PC-3 (cell line): ENCODE measurements around the gene ARIH2. TPM values are rescaled to one million over a fixed set of nuclear protein-coding genes. Genes with fewer than 3 reads are reported as not detected.

Experiments
- ATAC-seq: fragments of 200-7000 bp; cut with Tn5 transposase; 2 replicates; pipeline ENCODE4 v1.9.1; 2020; ENCODE audit warnings: mild to moderate bottlenecking, moderate library complexity
- BruUV-seq: library from RNA; stranded (reverse); fragments of 400-500 nt; replicated peaks from 2 replicates; lab custom pipeline; 2021; lab: Mats Ljungman, UMichigan
- CTCF ChIA-PET: fragments of 300-600 bp; sonication (Branson Sonifier 250); formaldehyde crosslinking; loops from one replicate; lab custom pipeline; 2022; ENCODE audit warnings: antibody characterized with exemption; lab: Charles Lee
- POLR2A ChIA-PET: fragments of 300-600 bp; sonication (Branson Sonifier 250); formaldehyde crosslinking; loops from one replicate; lab custom pipeline; 2022; ENCODE audit warnings: antibody characterized with exemption; ENCODE audit not compliant: unreplicated experiment; lab: Charles Lee
- DNase-seq: peaks from one replicate; pipeline ENCODE4 v3.0.0-alpha.2; 2015
- H2AFZ ChIP-seq: fragments of 300-600 bp; sonication (generic); 2 replicates; pipeline ENCODE4 v1.6.0; 2016; ENCODE audit warnings: antibody characterized with exemption, low read length
- H3F3A ChIP-seq: fragments of 300-600 bp; sonication (generic); one replicate; pipeline ENCODE4 v1.6.0; 2017; ENCODE audit warnings: antibody characterized with exemption, low read length, control low read depth, mild to moderate bottlenecking; ENCODE audit not compliant: unreplicated experiment
- H3K27ac ChIP-seq: fragments of 300-600 bp; sonication (generic); 2 replicates; pipeline ENCODE4 v1.5.1; 2016; ENCODE audit warnings: mild to moderate bottlenecking, low read length
- H3K27me3 ChIP-seq: fragments of 300-600 bp; sonication (generic); 2 replicates; pipeline ENCODE4 v1.6.1; 2016; ENCODE audit warnings: low read length, mixed read lengths
- H3K36me3 ChIP-seq: fragments of 300-600 bp; sonication (generic); 2 replicates; pipeline ENCODE4 v1.6.1; 2016; ENCODE audit warnings: low read depth, mixed run types, low read length, mixed read lengths
- H3K4me1 ChIP-seq: fragments of 300-600 bp; sonication (generic); 2 replicates; pipeline ENCODE4 v1.5.1; 2016; ENCODE audit warnings: low read length; ENCODE audit not compliant: insufficient read depth
- H3K4me2 ChIP-seq: fragments of 300-600 bp; sonication (generic); 2 replicates; pipeline ENCODE4 v1.6.0; 2016; ENCODE audit warnings: low read length
- H3K4me3 ChIP-seq: fragments of 300-600 bp; sonication (generic); 2 replicates; pipeline ENCODE4 v1.5.1; 2016; ENCODE audit warnings: mild to moderate bottlenecking, low read length, mixed read lengths
- H3K79me2 ChIP-seq: fragments of 300-600 bp; sonication (generic); 2 replicates; pipeline ENCODE4 v1.6.1; 2017; ENCODE audit warnings: low read length, mixed read lengths
- H3K9ac ChIP-seq: fragments of 300-600 bp; sonication (generic); 2 replicates; pipeline ENCODE4 v1.6.0; 2016; ENCODE audit warnings: mild to moderate bottlenecking, low read length
- H3K9me2 ChIP-seq: fragments of 300-600 bp; sonication (generic); replicated peaks from 2 replicates; pipeline ENCODE4 v1.6.1; 2016; ENCODE audit warnings: mixed run types, low read length, mixed read lengths
- H3K9me3 ChIP-seq: fragments of 300-600 bp; sonication (generic); 2 replicates; pipeline ENCODE4 v1.6.1; 2016; ENCODE audit warnings: low read length, mixed read lengths
- H4K20me1 ChIP-seq: fragments of 300-600 bp; sonication (generic); 2 replicates; pipeline ENCODE4 v1.6.1; 2016; ENCODE audit warnings: low read length, mixed read lengths
- EZH2 ChIP-seq: fragments of 300-600 bp; sonication (generic); IDR thresholded peaks from one replicate; pipeline ENCODE4 v1.6.1; 2017; ENCODE audit warnings: antibody characterized with exemption, mild to moderate bottlenecking, low read length; ENCODE audit not compliant: unreplicated experiment
- EZH2phosphoT487 ChIP-seq: fragments of 300-600 bp; sonication (generic); IDR thresholded peaks from 2 replicates; pipeline ENCODE4 v1.6.1; 2018; ENCODE audit warnings: mild to moderate bottlenecking, antibody characterized with exemption, low read length, borderline replicate concordance
- intact Hi-C: fragments of 100-400 bp; cut with micrococcal nuclease; formaldehyde crosslinking; loops from 2 replicates; pipeline ENCODE4 v1.9.0; 2023
- total RNA-seq: library from RNA; depleted of rRNA; stranded (reverse); fragments of >200 nt; gene quantifications from 2 replicates; pipeline ENCODE4 v1.2.3, GENCODE V29; 2014
- TF ChIP-seq, protein P1 (sequence below): fragments of 300-600 bp; sonication (generic); conservative IDR thresholded peaks from 2 replicates; pipeline ENCODE4 v1.5.1; 2017; ENCODE audit warnings: antibody characterized with exemption, low read depth, mild to moderate bottlenecking, low read length

The ARIH2 gene
- total RNA-seq, 1 experiment from 2014 or later: 136 TPM

- no peak for DNase-seq
- H3K4me1 ChIP-seq: peaks cover 3% of the 10 kb centered on the region; the same call in 1 of the 2 replicates
- no peak overlapping the region for H3K4me3 ChIP-seq
- ChIA-PET POLR2A (no interaction called here), CTCF (no interaction called here)
- H3K9me2 ChIP-seq: no peaks in the 10 kb centered on the region
- 0 out of 2 replicates have a peak, but pooled peaks cover under 1% of the 10 kb centered on the region for H3K79me2 ChIP-seq
- no peak overlapping the region for H3K27ac ChIP-seq
- no peaks in the 10 kb centered on the region for H3K36me3 ChIP-seq
- no peaks in the 10 kb centered on the region for H3F3A ChIP-seq
- intact Hi-C loops: no loop called here
- H3K9ac ChIP-seq: no peak overlapping the region
- H4K20me1 ChIP-seq: no peaks in the 10 kb centered on the region
- H3K9me3 ChIP-seq: no peaks in the 10 kb centered on the region
- TF ChIP-seq EZH2phosphoT487 (no peak), EZH2 (no peak)
- TF ChIP-seq, protein P1, sequence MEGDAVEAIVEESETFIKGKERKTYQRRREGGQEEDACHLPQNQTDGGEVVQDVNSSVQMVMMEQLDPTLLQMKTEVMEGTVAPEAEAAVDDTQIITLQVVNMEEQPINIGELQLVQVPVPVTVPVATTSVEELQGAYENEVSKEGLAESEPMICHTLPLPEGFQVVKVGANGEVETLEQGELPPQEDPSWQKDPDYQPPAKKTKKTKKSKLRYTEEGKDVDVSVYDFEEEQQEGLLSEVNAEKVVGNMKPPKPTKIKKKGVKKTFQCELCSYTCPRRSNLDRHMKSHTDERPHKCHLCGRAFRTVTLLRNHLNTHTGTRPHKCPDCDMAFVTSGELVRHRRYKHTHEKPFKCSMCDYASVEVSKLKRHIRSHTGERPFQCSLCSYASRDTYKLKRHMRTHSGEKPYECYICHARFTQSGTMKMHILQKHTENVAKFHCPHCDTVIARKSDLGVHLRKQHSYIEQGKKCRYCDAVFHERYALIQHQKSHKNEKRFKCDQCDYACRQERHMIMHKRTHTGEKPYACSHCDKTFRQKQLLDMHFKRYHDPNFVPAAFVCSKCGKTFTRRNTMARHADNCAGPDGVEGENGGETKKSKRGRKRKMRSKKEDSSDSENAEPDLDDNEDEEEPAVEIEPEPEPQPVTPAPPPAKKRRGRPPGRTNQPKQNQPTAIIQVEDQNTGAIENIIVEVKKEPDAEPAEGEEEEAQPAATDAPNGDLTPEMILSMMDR: no peak
- H3K27me3 ChIP-seq: no peaks in the 10 kb centered on the region
- no TSS peak for BruUV-seq
- H3K4me2 ChIP-seq: no peak overlapping the region
- ATAC-seq: no peak
- no peak overlapping the region for H2AFZ ChIP-seq
These were observed 82.5 kb downstream of the ARIH2 start for GRCh38 chr3:49001155-49001554.

- no peak for TF ChIP-seq EZH2
- no peak for TF ChIP-seq EZH2phosphoT487
- TF ChIP-seq, protein P1: no peak
- H3K9me2 ChIP-seq: no peaks in the 10 kb centered on the region
- ChIA-PET CTCF (no interaction called here), POLR2A (no interaction called here)
- H3K36me3 ChIP-seq: peaks cover 2% of the 10 kb centered on the region; the same call in 1 of the 2 replicates
- no peaks in the 10 kb centered on the region for H3K27me3 ChIP-seq
- H3K9me3 ChIP-seq: no peaks in the 10 kb centered on the region
- ATAC-seq (no peak), DNase-seq (no peak)
- peaks cover 17% of the 10 kb centered on the region for H3K4me1 ChIP-seq
- H3K79me2 ChIP-seq: peaks cover 34% of the 10 kb centered on the region
- BruUV-seq: no TSS peak
- intact Hi-C loops: no loop called here
- no peak overlapping the region for H3K27ac ChIP-seq
- H4K20me1 ChIP-seq: peaks cover 8% of the 10 kb centered on the region
- no peak overlapping the region for H2AFZ ChIP-seq
- H3K4me2 ChIP-seq: no peak overlapping the region
- H3K4me3 ChIP-seq: no peak overlapping the region
- H3F3A ChIP-seq: no peaks in the 10 kb centered on the region
- no peak overlapping the region for H3K9ac ChIP-seq
These were observed 86.0 kb downstream of the ARIH2 start for GRCh38 chr3:49004352-49005302.

DNA sequence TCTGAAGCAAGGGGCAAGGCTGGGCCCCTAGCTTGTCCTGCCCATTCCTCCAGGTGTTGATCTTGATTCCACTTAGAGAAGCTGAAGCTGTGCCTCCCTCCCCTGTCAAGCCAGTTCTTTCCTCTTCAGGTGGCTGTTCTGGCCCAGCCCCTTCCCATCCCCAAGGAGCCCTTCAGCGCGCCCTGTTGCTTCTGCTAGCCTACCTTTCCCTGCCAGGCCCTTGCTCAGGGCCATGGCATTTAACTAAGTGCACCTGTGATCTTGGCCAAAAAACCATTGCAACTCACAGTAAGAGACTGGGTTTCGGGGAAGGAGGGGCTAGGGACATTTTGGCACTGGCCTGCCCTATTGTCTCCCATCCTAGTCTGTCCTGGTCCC is 86.7 kb downstream of the ARIH2 start:
- Histone ChIP-seq H3K9me2 (no peaks in the 10 kb centered on the region), H3K9ac (no peak overlapping the region), H3K9me3 (no peaks in the 10 kb centered on the region), H3K4me1 (peaks cover 17% of the 10 kb centered on the region), H3K27ac (no peak overlapping the region), H3K4me3 (no peak overlapping the region), H3K27me3 (no peaks in the 10 kb centered on the region), H3K79me2 (peaks cover 40% of the 10 kb centered on the region), H2AFZ (no peak overlapping the region), H4K20me1 (peaks cover 8% of the 10 kb centered on the region), H3K36me3 (peaks cover 2% of the 10 kb centered on the region; the same call in 1 of the 2 replicates), H3K4me2 (no peak overlapping the region), H3F3A (no peaks in the 10 kb centered on the region)
- TF ChIP-seq EZH2 (no peak), EZH2phosphoT487 (no peak)
- TF ChIP-seq, protein P1: no peak
- no TSS peak for BruUV-seq
- DNase-seq (no peak), ATAC-seq (no peak)
- intact Hi-C loops: no loop called here
- CTCF ChIA-PET: no interaction called here
- POLR2A ChIA-PET: no interaction called here
